GM21447 (cell line): Measurements from ENCODE around the gene F10.

ENCODE experiments used
- ATAC-seq: cut with Tn5 transposase; IDR thresholded peaks from one replicate; pipeline ENCODE4 v1.9.1; 2021; ENCODE audit not compliant: unreplicated experiment

F10 gene

GRCh38 chr13:113166681-113167080 is 44.1 kb downstream of the F10 start:
- no peak for ATAC-seq

GRCh38 chr13:113167155-113167554 is 44.6 kb downstream of the F10 start:
- ATAC-seq: no peak

GRCh38 chr13:113167575-113167974 is 45.0 kb downstream of the F10 start:
- ATAC-seq: no peak

- no peak for ATAC-seq
These were observed 45.6 kb downstream of the F10 start for GRCh38 chr13:113168211-113168610.

- ATAC-seq: no peak
These were observed 47.0 kb downstream of the F10 start for GRCh38 chr13:113169277-113170272.

GRCh38 chr13:113170511-113170910 is 47.9 kb downstream of the F10 start:
- no peak for ATAC-seq

- ATAC-seq: no peak
These were observed 48.9 kb downstream of the F10 start for GRCh38 chr13:113171250-113172125.

- ATAC-seq: no peak
These were observed 49.9 kb downstream of the F10 start for GRCh38 chr13:113172419-113172926.

GRCh38 chr13:113176280-113176679 is 53.7 kb downstream of the F10 start:
- no peak for ATAC-seq

GRCh38 chr13:113176822-113177221 is 54.2 kb downstream of the F10 start:
- no peak for ATAC-seq

GRCh38 chr13:113178070-113178895 is 55.7 kb downstream of the F10 start:
- no peak for ATAC-seq

- ATAC-seq: no peak
These were observed 56.2 kb downstream of the F10 start for GRCh38 chr13:113178896-113179167.

- no peak for ATAC-seq
These were observed 57.0 kb downstream of the F10 start for GRCh38 chr13:113179374-113180230.

- no peak for ATAC-seq
These were observed 59.4 kb downstream of the F10 start for GRCh38 chr13:113182046-113182445.

GRCh38 chr13:113183450-113184129 is 61.0 kb downstream of the F10 start:
- no peak for ATAC-seq

GRCh38 chr13:113184568-113185440 is 62.2 kb downstream of the F10 start:
- no peak for ATAC-seq

- peak; percentile 86 for ATAC-seq
These were observed 63.7 kb downstream of the F10 start for GRCh38 chr13:113186061-113186900.
